Activated CD4-positive, alpha-beta T cell treated with anti-CD3 and anti-CD28 coated beads, Interleukin-2, amount 50 U/mL, for 24 hours (primary cell): ENCODE results near the gene LRRC1.

Experiments
- DNase-seq, 2 donors: peaks; one replicate each; pipeline ENCODE4 v3.0.0-alpha.2; 2020; ENCODE audit warnings: low read depth in 1 of 2, low spot score in 1 of 2

LRRC1 gene

DNA sequence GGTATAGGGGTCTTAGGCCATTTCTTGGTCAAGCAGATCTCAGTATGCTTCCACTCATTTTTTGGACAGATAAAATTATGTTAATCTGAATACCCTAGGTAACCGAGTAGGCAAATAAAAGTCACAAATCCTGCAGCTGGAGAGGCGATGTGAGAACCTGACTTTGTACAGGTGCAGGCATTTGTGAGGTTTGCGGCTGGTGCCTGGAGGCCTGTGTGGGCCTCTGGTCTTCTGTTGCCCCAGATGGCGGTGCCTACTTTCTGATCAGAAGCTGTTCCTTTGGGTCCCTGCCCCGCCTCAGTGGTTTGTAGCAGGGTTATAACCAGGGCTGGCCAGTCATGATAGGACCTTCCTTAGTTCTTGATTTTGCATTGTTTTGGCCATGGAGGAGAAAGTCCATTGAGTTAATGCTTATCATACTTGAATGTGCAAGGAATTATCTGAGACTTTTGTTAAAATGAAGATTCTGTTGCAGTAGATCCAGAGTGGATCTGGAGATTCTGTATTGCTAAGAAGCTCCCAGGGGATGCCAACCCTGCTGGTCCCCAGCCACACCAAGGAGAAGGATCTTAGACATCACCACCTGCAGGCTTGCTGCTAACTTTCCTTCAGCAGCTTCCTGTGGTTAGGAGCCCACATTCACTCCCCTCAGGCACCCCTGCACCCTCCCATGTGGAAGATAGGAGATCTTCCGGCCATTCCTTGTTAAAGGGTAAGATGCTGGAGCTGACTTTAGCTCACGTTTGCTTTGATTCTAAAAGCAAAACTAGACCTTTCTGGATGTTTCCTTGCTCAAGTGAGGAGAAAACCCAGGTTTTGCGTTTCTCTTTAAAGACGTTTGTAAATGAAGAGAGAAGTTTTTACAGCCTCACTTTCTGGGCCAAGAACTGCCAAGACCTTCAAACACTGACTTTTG lies 50.7 kb downstream of the LRRC1 start:
- DNase-seq: no peak

DNA sequence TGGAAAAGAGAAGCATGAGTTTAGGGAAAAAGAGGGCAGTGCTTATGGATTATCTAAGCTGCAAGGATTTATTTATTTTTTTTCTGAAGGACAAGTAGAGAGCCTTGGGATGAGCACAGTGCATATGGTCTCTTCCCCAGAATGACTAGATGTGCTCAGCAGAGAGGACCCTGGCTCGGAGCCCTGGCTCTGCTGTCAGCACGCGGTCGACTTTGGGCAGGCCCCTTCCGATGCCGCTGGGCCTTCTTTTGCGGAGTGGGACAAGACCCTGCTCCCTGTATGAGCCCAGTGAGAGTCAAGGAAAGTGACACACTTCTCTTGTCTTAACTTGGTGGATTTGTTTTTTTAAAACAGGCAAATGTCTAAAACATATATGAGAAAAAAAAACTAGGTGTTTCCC lies 51.4 kb downstream of the LRRC1 start:
- DNase-seq: no peak

DNA sequence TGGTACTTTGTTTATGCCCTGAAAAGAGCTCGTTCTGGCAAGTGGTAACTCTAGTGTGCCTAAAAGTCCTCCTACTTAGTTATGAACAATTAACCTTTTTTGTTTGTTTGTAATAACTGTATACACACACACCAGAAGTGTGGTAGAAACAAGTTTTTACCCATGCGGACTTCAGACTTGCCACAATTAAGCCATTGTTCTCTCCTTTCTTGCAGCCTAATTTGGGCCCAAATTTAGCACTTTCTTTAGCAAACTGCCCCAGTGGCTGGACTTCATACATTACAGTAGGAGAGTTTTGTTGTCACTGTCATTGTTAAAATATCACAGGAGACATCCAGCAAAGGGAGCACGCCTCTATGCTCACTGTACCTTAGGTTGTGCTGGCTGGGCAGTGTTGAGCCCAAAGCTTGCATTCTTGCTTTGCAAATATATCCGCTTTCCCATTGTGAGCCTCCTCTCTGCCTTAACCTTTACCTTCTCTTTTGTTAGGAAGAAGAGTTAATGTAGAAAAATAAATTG lies 53.0 kb downstream of the LRRC1 start:
- no peak for DNase-seq

DNA sequence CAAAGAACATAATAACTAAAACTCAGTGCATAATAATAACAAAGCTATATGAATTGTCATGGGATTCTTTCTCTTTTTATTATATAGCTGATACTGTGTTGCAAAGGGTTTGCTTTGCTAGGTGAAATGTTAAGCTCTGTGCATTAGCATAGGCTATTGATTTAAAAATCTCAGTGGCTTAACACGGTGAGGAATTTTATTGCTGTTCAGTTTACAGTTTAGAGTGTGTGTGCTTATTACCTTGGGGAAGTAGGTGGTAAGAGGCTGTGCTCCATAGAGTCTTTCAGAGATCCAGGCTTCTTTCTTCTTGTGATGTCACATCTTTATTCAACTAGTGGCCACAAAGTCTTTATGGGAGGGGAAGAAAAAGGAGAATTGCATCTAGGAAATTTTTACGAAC lies 55.7 kb downstream of the LRRC1 start:
- no peak for DNase-seq

DNA sequence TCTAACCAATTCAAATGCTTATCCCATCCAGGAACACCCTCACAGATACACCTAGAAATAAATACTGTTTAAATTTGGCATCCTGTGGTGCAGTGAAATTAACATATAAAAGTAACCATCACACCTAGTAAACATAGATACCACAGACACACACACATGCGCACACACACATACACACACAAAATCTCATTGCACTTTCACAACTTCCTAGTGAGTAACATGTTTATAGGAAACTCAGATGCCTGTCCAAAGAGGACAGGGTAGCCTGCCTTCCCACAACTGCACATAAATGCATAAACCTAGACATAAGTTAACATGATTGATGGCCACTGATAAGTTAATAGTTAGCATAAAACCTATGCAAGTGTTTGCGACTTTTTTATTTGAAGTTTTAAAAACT lies 56.8 kb downstream of the LRRC1 start:
- DNase-seq: no peak

DNA sequence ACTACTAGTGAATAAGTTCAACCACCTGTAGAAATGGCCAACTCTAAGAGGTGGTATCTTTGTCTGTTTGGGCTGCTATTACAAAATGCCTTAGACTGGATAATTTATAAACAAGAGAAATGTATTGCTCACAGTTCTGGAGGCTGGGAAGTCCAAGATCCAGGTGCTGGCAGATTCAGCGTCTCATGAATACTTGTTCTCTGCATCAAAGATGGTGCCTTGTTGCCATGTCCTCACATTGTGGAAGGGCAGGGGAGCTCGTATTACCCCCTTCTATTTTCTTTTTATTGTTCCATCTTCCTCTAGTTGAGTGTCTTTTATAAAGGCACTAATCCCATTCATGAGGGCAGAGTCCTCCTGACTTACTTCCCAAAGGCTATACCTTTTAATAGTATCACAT lies 58.0 kb downstream of the LRRC1 start:
- DNase-seq: no peak

DNA sequence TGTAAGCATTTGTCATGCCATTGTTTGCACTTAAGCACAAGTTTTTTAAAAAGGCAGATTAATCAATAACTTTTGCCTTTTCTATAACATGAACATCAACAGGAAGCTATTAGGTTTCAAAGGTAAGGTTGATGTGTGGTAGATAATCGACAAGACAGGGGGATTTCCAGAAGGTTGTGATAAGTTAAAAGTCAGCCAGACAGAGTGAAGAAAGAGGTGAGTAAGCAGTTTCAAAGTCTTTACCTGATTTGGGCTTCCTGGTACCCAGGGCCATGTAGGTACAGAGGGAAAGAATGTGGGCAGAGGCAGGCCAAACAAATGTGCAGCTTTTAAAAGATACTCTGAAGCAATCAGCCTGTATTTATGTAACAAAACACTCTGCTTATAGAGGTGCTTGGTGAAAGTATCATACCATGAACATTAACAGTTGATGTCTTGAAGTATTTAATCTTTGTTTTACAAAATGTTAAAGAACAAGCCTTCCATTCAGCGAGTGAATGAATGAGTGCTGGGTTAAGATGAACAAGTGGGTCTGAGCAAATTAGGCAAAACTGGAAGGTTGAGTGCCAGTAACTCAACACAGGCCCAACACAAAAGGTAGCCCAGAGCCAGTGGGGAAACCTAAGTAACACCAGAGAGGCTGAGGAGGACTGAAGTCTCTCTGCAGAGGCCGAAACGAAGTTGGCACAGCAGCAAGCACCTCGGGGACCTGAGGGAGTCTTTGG lies 60.2 kb downstream of the LRRC1 start:
- no peak for DNase-seq

DNA sequence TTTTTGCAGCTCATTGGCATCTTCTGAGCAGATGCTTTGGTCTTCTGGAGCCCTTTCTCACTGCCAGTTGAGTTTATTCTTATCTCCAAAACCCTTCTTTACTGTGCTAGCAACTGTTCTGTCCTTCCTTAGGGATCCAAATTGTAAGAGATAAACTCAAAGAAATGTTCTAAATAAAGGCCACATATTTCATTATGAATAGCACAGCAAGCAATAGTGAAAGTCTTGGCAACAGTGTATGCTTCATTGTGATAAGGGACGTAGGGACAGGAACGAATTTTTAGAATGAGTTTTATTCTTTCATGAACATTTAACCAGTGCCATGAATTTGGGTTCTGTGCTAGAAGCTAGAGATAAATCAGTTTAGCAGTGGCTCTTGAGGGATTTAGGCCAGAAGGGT lies 61.1 kb downstream of the LRRC1 start:
- no peak for DNase-seq

DNA sequence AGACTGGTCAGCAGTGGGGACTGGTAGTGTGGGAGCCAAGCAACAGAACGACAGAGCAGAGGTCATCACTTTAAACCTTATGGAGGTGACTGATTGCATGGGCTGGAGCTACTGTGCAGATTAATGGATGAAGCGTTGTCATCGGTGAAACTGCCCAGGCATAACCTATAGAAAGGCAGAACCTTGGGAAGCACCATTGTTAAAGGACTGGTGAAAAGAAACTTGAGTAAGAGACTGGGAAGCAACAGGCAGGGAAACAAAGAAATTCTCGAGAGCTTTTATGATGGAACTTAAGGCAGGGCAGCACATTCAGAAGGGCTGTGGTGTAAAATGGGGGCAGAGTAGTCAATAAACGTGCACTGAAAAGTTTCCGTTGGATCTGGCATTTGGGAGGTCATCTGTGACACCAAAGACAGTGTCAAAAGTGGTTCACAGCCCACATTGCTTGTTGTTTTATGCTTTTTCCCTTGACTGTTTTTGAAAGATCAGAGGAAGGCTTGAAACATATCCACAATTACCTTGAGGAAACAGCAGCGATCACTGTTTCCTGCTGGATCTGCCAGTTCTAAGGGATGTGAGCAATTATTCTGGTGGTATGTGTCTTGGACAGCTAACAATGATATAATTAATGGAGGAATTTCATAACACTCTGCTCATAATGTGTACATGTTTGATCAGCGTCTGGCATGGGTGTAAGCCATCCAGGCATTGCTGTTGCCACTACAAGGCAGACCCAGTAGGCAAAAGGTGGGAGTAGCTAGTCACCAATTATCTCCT lies 62.7 kb downstream of the LRRC1 start:
- no peak for DNase-seq

DNA sequence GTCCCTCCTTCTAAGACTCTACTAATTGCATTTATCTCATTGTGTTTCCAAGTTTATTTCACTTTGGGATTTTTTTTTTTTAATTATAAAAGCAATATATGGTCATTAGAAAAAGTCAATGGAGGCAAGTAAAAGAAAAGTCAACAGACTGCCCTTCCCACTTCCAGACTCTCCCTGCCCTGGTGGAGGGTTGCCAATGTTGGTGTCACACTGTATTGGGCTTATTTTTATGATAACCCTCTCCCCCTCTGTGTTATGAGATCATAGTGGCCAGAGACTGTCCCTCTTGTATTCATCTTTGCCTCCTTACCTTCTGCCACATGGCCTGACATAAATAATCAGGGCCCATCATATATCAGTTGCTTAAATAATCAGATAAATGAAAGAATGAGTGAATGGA lies 63.4 kb downstream of the LRRC1 start:
- DNase-seq: no peak

DNA sequence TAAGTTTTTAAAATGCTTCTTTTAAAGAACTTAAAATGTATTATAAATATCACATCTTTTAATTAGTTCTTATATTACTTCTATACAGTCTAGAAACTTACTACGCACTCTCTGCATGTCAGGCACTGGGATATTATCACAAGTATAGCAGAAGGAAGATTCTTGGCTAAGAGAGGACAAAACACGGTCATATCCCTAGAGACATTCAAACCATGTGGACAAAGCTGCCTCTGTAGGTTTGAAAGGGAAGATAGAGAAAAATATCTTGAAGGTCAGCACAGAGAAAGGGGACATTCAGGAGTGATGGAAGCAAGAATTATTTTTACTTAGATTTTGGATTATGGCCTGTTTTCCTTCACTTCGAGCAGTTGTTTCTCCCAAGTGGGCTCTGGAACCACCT lies 64.1 kb downstream of the LRRC1 start:
- DNase-seq: no peak

DNA sequence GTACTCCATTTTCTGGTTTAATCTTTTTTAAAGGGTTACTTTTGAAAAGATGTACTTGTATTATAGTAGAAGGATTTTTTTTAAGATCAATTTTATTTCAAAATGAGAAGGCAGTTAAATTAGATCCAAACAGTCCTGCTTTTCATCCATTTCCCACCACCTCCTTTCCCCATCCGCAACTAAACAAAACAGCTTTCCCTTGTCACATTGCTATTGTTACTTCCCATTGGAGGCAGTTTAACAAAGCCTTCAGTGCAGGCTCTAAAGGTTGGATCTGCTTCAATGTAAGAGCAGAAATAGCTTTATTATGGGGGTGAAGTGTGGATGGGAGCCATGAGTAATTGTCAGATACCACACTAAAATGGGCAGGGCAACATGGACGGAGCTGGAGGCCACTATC lies 65.7 kb downstream of the LRRC1 start:
- DNase-seq: no peak

DNA sequence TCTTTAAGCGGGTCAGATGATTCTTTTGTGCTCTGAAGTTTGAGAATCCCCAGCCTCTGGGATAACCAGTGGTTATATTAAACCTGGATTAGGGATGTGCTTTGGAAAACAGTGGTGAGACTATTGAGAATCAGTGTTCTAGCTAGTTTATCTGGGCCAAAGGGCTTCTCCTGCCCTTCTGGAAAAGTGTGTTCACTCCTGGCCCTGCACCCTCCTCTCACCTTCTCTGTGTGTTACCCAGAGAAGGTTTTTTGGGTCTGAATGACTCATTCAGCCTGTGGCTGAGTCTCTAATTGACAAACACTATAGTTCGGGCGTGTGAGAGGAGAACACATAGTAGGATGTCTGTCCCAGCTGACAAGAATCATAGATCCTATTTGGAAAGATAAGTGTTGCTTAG lies 66.7 kb downstream of the LRRC1 start:
- no peak for DNase-seq

DNA sequence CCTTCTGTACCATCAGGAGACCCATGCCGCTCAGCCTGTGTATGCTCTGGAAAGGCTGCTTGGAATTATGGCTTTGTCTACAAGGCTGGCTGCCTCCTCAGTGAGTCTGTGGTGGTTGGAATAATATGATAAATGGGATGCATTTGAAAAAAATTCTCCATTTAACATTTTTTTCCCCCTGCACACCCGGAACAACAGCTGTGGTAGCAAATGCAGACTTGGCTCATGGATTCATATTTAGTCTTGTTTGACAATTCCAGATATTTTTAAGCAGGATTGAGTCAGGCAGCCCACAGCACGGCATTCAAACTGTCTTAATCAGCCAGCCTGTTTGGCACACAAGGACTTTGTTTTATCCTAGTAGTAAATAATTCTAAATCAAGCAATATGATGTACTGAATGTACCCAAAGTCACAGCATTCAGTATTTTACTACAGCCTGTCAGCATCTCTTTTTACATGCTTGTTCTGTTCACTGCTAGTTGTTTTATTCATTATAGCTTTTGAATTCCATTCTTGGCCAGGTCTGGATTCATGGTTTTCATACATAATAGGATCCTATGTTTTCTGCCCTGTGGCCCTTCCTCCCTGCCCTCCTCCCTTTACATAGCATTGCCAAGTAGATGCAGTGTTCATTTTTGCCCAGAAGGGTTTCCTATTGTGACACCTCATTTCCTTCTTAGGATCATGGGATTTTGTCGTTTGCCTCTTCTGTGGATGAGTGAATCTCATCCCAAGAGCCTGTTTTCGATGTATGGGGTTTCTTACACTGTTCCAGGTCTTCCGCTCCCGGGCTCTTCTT lies 68.1 kb downstream of the LRRC1 start:
- no peak for DNase-seq

DNA sequence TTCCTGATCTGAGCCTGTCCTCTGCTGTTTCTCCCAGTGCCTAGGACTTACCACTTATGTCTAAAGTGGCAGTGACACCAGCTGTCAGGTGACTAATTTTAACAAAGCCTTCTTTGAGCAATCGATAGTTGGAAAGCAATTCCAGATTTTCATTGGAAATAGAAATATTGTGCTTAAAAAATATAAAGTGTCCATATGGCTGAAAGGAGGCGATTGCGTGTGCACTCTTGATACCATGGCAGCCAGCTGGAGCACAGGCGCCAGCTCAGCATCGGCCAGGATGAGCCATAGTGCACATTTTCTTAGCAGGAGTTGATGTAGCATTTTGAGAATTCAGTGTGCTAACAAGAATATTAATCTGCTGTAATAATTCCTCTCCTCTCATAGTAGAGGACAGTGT lies 70.0 kb downstream of the LRRC1 start:
- DNase-seq: no peak

DNA sequence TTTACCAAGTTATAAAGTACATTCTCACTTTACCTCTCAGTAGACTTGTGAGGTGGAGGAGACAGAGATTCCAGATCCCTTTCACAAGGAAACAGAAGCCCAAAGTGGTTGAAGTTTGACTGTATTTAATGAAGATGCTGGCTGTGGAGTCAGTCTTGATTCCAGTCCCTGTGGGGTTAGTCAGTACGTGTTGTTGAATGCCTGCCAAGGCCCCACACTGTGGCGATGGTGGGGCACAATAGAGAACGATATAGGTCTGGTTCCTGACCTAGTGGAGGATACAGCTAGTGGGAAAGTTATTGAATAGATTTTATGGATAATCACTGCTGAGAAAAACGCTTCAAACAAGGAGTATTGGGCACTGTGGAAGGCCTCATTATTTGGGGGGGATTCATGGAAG lies 71.4 kb downstream of the LRRC1 start:
- DNase-seq: no peak

DNA sequence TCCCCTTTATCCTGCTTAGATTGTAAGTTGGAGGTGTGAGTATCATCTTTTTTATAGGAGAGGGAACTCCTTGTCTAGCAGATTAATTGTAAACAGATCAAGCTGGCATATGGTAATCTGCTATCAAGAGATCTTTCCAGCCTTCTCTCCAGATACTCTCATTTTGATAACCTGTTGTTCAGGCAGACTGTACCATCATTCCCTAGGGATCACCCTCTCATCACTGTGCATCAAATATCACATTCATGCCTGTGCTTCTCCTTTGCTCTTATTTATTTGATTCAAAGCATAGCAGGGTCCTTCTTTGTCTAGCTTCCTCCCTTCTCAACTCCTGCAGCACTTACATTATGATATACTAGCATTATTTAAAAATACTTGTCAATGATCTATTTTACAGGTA lies 73.8 kb downstream of the LRRC1 start:
- DNase-seq: no peak

DNA sequence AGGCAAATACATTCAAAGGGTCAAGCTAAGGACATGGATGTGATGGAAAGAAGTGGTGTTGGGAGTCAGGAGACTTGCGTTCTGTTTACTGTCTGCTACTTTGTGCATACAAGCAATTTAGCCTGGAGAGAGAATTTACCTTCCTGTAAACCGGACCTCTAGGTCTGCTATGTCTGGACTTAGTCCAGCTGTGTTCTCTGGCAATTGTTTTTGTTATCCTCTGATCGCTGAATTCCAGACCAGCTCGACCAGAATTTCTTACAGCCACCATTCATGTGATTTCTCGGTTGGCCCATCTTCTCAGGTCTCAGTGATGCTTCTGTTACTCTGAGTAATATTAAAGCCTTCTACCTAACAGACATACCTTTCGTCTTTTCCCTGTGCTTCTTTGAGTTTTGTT lies 75.2 kb downstream of the LRRC1 start:
- DNase-seq: no peak

DNA sequence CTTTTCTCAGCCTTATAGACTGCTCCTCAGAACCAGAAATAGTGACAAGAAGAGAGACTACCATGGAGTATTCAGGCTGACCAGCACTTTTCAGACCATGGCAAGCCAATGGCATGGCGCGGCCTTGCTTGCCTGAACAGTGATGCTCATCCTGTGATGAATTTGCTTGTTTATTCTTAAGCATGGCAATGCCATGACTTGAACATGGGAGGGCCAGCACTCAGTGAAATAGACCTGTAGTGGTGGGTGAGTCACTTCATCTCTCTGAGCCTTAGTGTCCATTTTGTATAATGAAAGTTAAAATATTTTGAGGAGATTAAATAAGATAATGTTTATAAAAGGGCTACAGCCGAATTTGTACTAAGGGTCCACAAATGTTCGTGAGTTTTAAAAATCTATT lies 79.1 kb downstream of the LRRC1 start:
- DNase-seq: no peak

DNA sequence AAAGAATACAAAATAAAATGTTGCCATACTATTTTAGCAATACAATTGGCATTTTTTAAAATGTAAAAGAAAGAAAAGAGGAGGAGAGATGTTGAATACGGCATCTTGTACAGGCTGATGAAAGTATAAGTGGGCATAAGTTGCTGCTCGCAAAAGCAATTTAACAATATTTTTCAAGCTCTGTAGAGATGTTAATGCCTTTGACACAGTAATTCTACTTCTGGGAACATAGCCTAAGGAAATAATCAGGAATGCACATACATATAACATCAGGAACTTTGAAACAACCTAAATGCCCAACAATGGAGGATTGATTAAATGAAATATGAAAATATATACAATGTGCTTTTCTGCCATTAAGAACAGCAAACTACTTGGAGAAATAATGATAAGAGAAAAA lies 80.2 kb downstream of the LRRC1 start:
- no peak for DNase-seq

DNA sequence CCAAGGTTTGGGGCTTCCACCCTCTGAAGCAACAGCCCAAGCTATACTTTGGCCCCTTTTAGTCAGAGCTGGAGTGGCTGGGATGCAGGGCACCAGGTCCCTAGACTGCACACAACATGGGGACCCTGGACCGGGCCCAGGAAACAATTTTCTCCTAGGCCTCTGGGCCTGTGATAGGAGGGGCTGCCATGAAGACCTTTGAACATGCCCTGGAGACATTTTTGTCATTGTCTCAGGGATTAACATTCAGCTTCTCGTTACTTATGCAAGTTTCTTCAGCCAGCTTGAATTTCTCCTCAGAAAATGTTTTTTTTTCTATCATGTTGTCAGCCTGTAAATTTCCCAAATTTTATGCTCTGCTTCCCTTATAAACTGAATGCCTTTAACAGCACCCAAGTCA lies 82.3 kb downstream of the LRRC1 start:
- DNase-seq: no peak
